ENCODE results near the gene CERKL.

Gene CERKL

DNA sequence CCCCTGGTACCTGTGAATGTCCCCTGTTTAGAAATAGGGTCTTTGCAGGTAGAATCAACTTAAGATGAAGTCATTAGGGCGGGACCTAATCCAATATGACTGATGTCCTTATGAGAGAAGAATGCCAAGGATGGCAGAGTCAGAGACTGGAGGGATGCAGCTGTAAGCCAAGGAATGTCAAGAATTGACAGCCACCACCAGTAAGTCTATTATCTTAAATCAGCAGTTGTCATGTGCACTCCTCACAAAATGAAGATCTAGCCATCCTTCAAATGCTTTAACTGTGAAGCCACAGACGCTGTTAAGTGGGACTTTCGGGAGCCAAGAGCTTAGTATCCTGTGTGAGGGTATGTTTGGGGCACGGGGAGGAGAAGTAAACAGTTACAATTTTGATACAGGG, 116.5 kb downstream of the CERKL start:
- H3K4me3 ChIP-seq (ENCODE audit: low read depth, low read length), result no peak overlapping the region
- no peak for DNase-seq (ENCODE audit: low read depth)
- TF ChIP-seq, protein P1, sequence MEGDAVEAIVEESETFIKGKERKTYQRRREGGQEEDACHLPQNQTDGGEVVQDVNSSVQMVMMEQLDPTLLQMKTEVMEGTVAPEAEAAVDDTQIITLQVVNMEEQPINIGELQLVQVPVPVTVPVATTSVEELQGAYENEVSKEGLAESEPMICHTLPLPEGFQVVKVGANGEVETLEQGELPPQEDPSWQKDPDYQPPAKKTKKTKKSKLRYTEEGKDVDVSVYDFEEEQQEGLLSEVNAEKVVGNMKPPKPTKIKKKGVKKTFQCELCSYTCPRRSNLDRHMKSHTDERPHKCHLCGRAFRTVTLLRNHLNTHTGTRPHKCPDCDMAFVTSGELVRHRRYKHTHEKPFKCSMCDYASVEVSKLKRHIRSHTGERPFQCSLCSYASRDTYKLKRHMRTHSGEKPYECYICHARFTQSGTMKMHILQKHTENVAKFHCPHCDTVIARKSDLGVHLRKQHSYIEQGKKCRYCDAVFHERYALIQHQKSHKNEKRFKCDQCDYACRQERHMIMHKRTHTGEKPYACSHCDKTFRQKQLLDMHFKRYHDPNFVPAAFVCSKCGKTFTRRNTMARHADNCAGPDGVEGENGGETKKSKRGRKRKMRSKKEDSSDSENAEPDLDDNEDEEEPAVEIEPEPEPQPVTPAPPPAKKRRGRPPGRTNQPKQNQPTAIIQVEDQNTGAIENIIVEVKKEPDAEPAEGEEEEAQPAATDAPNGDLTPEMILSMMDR (conservative IDR thresholded peaks at IDR 0.05; ENCODE audit: low read depth, low read length), result no peak

DNA sequence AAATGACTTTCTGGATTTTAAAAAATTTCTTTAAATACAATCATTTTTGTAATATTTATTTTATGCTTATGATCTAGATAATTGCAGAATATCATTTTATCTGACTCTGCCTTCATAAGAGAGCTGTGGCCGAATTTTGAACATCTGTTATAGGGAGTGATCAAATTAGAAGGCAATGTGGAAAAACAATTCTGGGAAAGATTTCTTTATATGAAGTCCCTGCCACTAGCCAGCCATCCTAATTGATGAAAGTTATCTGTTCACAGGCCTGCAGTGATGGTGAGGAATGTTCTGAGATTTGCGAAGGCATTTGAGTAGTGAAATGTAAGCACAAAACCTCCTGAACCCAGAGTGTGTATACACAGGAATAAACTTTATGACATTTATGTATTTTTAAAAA, 120.2 kb downstream of the CERKL start:
- H3K4me3 ChIP-seq (ENCODE audit: low read depth, low read length), result no peak overlapping the region
- TF ChIP-seq, protein P1 (conservative IDR thresholded peaks at IDR 0.05; ENCODE audit: low read depth, low read length), result no peak
- DNase-seq (ENCODE audit: low read depth), result no peak

DNA sequence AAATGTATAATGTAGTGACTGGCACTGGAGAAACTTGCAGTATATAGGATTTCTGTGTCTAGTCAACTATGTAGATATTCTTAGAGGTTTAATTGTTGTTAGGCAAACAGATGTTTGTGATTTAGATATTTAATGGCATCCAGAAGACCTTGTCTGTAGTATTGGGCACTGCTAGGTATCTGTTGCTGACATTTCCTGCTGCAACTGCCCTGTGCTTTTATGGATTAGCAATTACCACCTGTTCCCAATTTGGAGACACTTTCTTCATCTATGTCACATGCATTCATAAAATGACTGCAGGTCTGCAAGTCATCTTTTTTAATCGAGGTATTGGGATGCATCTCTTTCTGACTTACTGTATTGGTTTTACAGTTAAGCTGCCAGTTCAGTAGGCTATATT, 128.5 kb downstream of the CERKL start:
- H3K4me3 ChIP-seq (ENCODE audit: low read depth, low read length), result no peak overlapping the region
- TF ChIP-seq, protein P1 (conservative IDR thresholded peaks at IDR 0.05; ENCODE audit: low read depth, low read length), result no peak
- no peak for DNase-seq (ENCODE audit: low read depth)

DNA sequence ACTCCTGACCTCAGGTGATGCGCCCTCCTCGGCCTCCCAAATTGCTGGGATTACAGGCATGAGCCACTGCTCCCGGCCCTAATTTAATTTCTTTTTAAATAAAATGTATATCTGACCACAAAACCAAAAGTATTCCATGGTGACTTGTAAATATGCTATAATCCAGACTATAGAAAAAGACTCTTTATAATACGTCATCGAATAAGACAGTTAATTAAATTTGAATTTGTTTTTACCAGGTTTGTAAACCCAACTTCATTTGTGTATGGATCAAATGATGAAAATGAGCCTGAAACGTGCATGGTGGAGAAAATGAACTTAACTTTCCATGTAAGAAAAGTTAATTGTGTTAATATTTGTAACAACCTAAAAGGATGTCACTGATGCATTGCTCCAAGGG, 129.8 kb downstream of the CERKL start:
- DNase-seq (ENCODE audit: low read depth), result no peak
- no peak overlapping the region for H3K4me3 ChIP-seq (ENCODE audit: low read depth, low read length)
- TF ChIP-seq, protein P1 (conservative IDR thresholded peaks at IDR 0.05; ENCODE audit: low read depth, low read length), result no peak

DNA sequence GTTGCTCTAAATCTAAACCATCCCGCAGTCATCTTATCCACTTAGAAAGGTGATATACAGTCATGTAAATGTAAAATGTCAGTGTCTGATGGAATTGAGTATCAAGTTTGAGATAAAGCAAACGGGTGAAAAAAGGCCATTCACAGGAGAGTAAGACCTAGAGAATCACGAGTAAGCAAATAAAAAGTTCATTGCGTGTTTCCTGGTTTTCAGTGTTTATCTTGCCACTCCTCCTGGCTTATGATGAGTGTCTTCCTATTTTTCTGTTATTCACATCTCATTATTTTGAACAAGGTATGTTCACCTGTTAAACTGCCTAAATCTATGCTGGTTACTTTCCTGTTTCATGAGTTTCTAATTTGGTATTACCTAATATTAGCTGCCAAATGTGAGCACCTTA, 130.9 kb downstream of the CERKL start:
- H3K4me3 ChIP-seq (ENCODE audit: low read depth, low read length), result no peak overlapping the region
- no peak for DNase-seq (ENCODE audit: low read depth)
- TF ChIP-seq, protein P1 (conservative IDR thresholded peaks at IDR 0.05; ENCODE audit: low read depth, low read length), result no peak

DNA sequence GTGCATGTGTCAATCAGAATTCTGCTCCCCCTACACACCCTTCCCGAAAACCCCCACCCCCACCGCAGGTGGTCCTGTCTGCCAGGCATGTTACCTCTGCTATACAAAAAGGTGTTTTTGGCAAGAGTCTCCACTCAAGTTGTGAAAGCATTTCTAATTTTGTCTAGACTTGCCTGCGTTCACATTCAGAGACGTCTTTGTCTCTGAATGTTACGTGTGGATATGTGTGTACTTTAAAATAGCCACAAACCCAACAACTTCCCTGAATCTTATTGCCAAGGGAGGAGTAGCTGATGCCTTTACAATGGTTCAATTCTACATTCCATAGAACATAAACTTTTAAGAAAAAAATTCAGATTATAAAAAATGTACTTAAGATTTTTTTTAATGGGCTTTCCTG, 133.1 kb downstream of the CERKL start:
- no peak for DNase-seq (ENCODE audit: low read depth)
- TF ChIP-seq, protein P1 (conservative IDR thresholded peaks at IDR 0.05; ENCODE audit: low read depth, low read length), result no peak
- no peak overlapping the region for H3K4me3 ChIP-seq (ENCODE audit: low read depth, low read length)

DNA sequence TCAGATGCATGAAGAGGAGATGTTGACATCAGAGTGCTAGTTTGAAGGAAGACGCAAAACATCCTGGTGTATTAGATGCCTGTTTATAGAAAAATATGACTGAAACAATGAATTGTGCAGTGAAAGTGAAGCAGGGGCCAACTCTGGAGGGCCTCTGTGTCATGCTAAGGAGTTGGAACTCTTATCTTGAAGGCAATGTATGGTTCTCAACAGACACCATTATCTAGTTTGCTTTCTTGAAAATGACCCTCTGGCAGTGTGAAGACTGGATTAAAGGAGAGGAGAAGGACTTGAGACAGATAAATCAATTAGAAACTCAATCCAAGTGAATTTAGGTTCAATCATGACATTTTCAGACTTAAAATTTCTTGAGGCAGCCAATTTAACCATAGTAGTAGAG, 136.7 kb downstream of the CERKL start:
- TF ChIP-seq, protein P1 (conservative IDR thresholded peaks at IDR 0.05; ENCODE audit: low read depth, low read length), result no peak
- no peak for DNase-seq (ENCODE audit: low read depth)
- no peak overlapping the region for H3K4me3 ChIP-seq (ENCODE audit: low read depth, low read length)
